PFSK-1 (cell line): ENCODE results near the gene ZSWIM6.

ENCODE experiments used
- POLR2AphosphoS5 ChIP-seq: IDR thresholded peaks from 2 replicates; pipeline ENCODE4 v1.6.1; 2012; ENCODE audit warnings: low read depth, mild to moderate bottlenecking, control low read depth, low read length, moderate library complexity
- REST ChIP-seq, 2 experiments: IDR thresholded peaks; 2 replicates each; pipeline versions ENCODE4 v1.6.1 to v1.8.0; 2011 to 2012; ENCODE audit warnings: low read depth in 2 of 2, low read length in 2 of 2, control low read depth in 1 of 2, inconsistent platforms in 1 of 2, mild to moderate bottlenecking in 1 of 2, moderate library complexity in 1 of 2; ENCODE audit not compliant: insufficient read depth in 1 of 2
- SIN3A ChIP-seq: IDR thresholded peaks from 2 replicates; pipeline ENCODE4 v1.6.1; 2012; ENCODE audit warnings: mild to moderate bottlenecking, low read length, moderate library complexity, borderline replicate concordance; ENCODE audit not compliant: insufficient read depth
- TAF1 ChIP-seq: IDR thresholded peaks from 2 replicates; pipeline ENCODE4 v1.6.1; 2012; ENCODE audit warnings: low read length, control low read depth, borderline replicate concordance; ENCODE audit not compliant: insufficient read depth

- no peak for TF ChIP-seq SIN3A
- TF ChIP-seq POLR2AphosphoS5: no peak
- TF ChIP-seq REST (IDR thresholded peaks at IDR 0.05; ENCODE audit: insufficient read depth in 1 of 2, low read depth in 2 of 2, low read length in 2 of 2): no peak
- no peak for TF ChIP-seq TAF1
These were observed 161.9 kb downstream of the ZSWIM6 start for GRCh38 chr5:61493973-61494372.
